GM18951 (cell line): ENCODE data around the gene PRRG4.

ENCODE experiments used
- POLR2A ChIP-seq: IDR thresholded peaks from 4 replicates; pipeline ENCODE4 v1.6.1; 2011; ENCODE audit warnings: mild to moderate bottlenecking; ENCODE audit not compliant: insufficient read length, insufficient read depth; ENCODE audit errors: extremely low read depth
- in situ Hi-C: fragments of 300-500 bp; cut with MboI; formaldehyde crosslinking; loops from one replicate; pipeline ENCODE4 v1.12.0; 2022; ENCODE audit warnings: low sequenced_read_pairs, mixed read lengths, inconsistent platforms; ENCODE audit not compliant: unreplicated experiment

The PRRG4 gene

DNA sequence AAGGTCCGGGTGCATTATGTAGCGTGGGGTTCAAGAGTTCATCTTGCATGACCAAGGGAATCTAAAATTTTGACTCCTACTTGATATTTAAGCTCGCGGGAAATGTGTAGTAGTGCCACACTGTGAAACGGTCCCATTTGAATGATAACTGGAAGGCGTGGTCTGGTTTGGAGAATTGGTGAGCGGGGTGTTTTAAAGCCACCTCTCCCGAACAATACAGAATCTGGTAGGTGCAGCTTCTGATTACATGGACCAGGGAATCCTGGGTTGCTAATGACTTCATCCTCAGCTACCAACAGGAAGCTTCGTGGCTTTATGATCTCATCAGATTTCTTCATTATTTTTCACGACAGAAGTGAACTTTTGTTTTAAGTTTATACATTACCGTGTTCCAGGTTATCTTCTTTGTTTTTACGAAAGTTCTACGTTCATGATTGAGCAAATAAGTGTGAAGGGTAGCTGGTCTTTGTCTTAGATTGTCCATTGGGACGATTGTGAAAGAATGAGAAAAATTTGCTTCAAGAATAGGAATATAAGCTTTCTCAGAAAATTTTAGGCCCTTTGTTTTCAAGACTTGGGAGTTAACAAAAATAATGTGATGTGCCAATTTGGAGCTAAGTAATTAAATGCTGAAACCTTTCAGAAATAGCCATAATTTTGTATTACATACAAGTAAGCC, 64.6 kb downstream of the PRRG4 start:
- in situ Hi-C loops: no loop called here
- TF ChIP-seq POLR2A: no peak

- in situ Hi-C loops: no loop called here
- TF ChIP-seq POLR2A: no peak
These were observed 65.2 kb downstream of the PRRG4 start for GRCh38 chr11:32894921-32895320.

- in situ Hi-C loops: no loop called here
- no peak for TF ChIP-seq POLR2A
These were observed 65.7 kb downstream of the PRRG4 start for GRCh38 chr11:32895471-32895870.

DNA sequence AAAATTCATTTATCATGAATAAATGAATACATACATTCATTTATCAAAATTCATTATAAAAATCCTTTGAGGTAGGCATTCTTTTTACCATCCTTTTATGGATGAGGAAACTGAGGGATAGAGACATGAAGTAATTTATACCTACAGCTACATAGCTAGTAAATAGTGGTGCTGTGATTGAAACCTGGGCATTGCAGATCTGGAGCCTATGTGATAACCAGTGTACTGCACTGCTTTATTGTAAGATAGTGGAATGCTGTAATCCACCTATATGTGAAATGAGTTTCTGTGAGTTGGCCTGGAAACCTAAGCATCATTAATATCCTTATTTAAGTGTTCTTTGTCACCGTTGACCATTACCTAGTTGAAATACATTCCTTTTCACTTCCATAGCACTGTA, 67.4 kb downstream of the PRRG4 start:
- TF ChIP-seq POLR2A: no peak
- in situ Hi-C loops: no loop called here

GRCh38 chr11:32899438-32899837, 69.7 kb downstream of the PRRG4 start:
- TF ChIP-seq POLR2A: no peak
- in situ Hi-C loops: no loop called here

DNA sequence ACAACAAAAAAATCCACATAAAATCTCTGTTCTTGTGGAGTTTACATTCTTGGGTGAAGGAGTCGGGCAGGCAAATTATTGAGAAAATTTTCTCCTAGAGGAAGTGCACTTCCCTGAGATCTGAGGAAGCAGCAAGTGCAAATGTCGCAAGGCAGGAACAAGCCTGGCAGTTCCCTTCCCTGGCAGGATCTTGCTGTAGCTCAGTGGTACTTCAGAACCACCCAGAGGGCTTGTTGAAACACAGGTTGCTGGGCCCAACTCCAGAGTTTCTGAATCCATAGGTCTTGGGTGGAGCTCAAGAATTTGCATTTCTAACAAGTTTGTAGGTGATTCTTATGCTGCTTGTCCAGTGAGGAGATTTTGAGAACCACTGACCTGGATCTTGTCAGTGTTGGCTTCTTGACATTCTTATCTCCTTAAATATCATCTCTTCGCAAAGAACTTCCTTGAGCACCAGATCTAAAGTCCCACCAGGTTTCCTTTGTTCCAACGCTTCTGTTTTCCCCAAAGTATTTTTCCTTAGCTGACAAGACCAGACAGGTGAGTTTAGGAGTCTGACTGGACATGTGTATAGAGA, 72.5 kb downstream of the PRRG4 start:
- in situ Hi-C loops: no loop called here
- TF ChIP-seq POLR2A: no peak

- in situ Hi-C loops: no loop called here
These were observed 75.4 kb downstream of the PRRG4 start for GRCh38 chr11:32905028-32905667.

More at GRCh38 chr11:32905028-32905667, 75.4 kb downstream of the PRRG4 start:
- TF ChIP-seq POLR2A: no peak
